RWPE2 (cell line): ENCODE measurements around the gene MIB1.

ENCODE experiments used
- ATAC-seq: fragments of 200-7000 bp; cut with Tn5 transposase; 3 replicates; pipeline ENCODE4 v1.9.1; 2021; ENCODE audit warnings: low read depth
- DNase-seq: peaks from one replicate; pipeline ENCODE4 v3.0.0-alpha.2; 2020; ENCODE audit warnings: low spot score
- H3K27ac ChIP-seq: fragments of 450-650 bp; 2 replicates; pipeline ENCODE4 v1.5.1; 2017; ENCODE audit warnings: mild to moderate bottlenecking; ENCODE audit not compliant: poor library complexity, severe bottlenecking
- H3K27me3 ChIP-seq: fragments of 250-450 bp; sonication (Bioruptor Pico); 2 replicates; pipeline ENCODE4 v1.5.1; 2021; ENCODE audit warnings: mild to moderate bottlenecking, moderate library complexity; ENCODE audit not compliant: insufficient read depth, poor library complexity, severe bottlenecking
- H3K36me3 ChIP-seq: fragments of 250-450 bp; sonication (Bioruptor Pico); 2 replicates; pipeline ENCODE4 v1.5.1; 2020; ENCODE audit warnings: low read depth, mild to moderate bottlenecking, moderate library complexity
- H3K4me1 ChIP-seq: fragments of 250-450 bp; sonication (Bioruptor Pico); 2 replicates; pipeline ENCODE4 v1.5.1; 2021; ENCODE audit warnings: mild to moderate bottlenecking, moderate library complexity; ENCODE audit not compliant: insufficient read depth, poor library complexity, severe bottlenecking
- H3K4me3 ChIP-seq: fragments of 250-450 bp; sonication (Bioruptor Pico); 2 replicates; pipeline ENCODE4 v1.5.1; 2021; ENCODE audit warnings: mild to moderate bottlenecking, moderate library complexity; ENCODE audit not compliant: severe bottlenecking
- H3K9me3 ChIP-seq: fragments of 250-450 bp; sonication (Bioruptor Pico); 2 replicates; pipeline ENCODE4 v1.5.1; 2021; ENCODE audit warnings: mild to moderate bottlenecking, moderate library complexity; ENCODE audit not compliant: severe bottlenecking
- TF ChIP-seq, protein P1 (sequence below): fragments of 450-650 bp; IDR thresholded peaks from one replicate; pipeline ENCODE4 v1.5.1; 2017; ENCODE audit warnings: mild to moderate bottlenecking, moderate library complexity; ENCODE audit not compliant: poor library complexity, severe bottlenecking

Gene MIB1

DNA sequence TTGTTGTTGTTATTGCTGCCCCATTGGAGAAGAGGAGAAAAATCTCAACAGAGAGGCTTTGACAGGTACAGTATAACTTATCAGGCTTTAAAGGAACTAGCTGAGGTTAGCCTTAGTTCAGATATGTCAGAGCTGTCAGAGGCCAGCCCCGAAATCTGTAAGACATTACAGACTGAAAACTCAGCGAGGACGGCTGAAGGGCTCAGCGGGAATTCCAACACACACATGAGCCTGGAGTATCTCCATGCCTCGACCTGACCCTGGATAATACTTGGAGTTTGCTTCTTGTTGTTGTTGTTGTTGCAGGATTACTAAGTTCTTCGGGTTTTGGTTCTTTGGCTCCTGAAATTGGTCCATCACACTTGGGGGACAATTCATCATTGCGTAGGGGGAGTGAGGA lies 166.9 kb downstream of the MIB1 start:
- no peaks in the 10 kb centered on the region for H3K9me3 ChIP-seq
- H3K4me1 ChIP-seq, result no peaks in the 10 kb centered on the region
- TF ChIP-seq, protein P1, sequence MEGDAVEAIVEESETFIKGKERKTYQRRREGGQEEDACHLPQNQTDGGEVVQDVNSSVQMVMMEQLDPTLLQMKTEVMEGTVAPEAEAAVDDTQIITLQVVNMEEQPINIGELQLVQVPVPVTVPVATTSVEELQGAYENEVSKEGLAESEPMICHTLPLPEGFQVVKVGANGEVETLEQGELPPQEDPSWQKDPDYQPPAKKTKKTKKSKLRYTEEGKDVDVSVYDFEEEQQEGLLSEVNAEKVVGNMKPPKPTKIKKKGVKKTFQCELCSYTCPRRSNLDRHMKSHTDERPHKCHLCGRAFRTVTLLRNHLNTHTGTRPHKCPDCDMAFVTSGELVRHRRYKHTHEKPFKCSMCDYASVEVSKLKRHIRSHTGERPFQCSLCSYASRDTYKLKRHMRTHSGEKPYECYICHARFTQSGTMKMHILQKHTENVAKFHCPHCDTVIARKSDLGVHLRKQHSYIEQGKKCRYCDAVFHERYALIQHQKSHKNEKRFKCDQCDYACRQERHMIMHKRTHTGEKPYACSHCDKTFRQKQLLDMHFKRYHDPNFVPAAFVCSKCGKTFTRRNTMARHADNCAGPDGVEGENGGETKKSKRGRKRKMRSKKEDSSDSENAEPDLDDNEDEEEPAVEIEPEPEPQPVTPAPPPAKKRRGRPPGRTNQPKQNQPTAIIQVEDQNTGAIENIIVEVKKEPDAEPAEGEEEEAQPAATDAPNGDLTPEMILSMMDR, result no peak
- H3K4me3 ChIP-seq, result no peak overlapping the region
- H3K27ac ChIP-seq, result no peak overlapping the region
- H3K36me3 ChIP-seq, result no peaks in the 10 kb centered on the region
- DNase-seq (no peak), ATAC-seq (no peak)
- no peaks in the 10 kb centered on the region for H3K27me3 ChIP-seq

DNA sequence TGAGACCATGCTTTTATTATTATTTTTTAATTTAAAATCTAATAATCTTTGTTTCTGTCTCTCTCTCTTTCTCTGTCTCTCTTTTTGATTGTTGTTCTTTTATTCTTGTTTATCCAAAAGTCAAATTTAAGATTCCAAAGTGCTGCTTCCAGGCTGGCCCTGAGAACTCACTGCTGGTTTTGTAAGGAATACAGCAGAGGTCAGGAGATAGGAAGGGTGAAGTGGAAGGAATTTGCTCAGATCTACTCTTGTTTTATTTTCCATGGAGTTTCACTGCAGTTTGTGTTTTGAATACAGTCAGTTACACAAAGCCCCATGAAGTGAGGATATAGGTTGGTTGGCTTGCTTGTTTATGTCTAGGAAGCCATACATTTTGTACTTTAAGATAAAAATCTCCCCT lies 168.1 kb downstream of the MIB1 start:
- Histone ChIP-seq H3K4me3 (no peak overlapping the region), H3K4me1 (no peaks in the 10 kb centered on the region), H3K27ac (no peak overlapping the region), H3K9me3 (no peaks in the 10 kb centered on the region), H3K36me3 (no peaks in the 10 kb centered on the region), H3K27me3 (no peaks in the 10 kb centered on the region)
- ATAC-seq (no peak), DNase-seq (no peak)
- TF ChIP-seq, protein P1, result no peak

DNA sequence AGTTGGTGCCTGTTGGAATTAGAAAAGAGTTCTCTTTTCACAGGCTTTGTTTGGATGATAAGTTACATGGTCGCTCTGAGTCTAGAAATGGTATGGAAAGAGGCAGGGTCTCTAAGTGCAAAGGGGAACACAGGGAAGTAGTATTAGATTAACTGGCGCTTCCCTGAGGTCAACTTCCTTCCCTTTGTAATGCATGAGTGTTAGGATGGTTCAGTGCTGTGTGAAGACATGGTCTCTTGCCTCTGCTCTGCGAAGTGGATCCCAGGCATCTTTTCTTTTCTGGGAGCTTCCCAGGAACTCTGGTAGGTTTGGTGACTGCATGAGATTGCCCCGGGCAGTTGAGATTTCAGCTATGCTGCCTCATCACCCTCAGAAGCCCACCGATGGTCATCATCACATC lies 170.3 kb downstream of the MIB1 start:
- ATAC-seq (no peak), DNase-seq (no peak)
- Histone ChIP-seq H3K9me3 (no peaks in the 10 kb centered on the region), H3K36me3 (no peaks in the 10 kb centered on the region), H3K27me3 (no peaks in the 10 kb centered on the region), H3K27ac (no peak overlapping the region), H3K4me1 (no peaks in the 10 kb centered on the region), H3K4me3 (no peak overlapping the region)
- TF ChIP-seq, protein P1, result no peak

DNA sequence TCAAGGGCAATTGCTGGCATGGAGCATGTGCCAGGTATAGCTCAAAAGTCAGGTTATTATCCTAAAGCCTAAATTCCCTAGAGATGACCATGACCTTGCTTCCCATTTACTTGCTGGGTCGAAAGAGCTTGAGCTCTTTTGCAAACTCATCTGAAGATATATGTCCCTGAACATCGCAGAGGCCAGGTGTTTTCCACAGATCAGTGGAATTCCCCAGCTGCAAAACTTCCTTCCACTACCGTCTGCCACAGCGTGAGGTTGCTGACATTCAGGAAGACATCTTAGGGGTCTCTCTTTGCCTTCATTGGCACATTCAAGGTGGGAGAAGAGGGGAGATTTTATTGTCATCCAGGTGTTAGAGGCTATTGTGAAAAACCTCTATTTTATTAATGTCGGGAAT lies 171.0 kb downstream of the MIB1 start:
- Histone ChIP-seq H3K36me3 (no peaks in the 10 kb centered on the region), H3K27me3 (no peaks in the 10 kb centered on the region), H3K4me1 (no peaks in the 10 kb centered on the region), H3K27ac (no peak overlapping the region), H3K4me3 (no peak overlapping the region), H3K9me3 (no peaks in the 10 kb centered on the region)
- ATAC-seq (no peak), DNase-seq (no peak)
- TF ChIP-seq, protein P1, result no peak

DNA sequence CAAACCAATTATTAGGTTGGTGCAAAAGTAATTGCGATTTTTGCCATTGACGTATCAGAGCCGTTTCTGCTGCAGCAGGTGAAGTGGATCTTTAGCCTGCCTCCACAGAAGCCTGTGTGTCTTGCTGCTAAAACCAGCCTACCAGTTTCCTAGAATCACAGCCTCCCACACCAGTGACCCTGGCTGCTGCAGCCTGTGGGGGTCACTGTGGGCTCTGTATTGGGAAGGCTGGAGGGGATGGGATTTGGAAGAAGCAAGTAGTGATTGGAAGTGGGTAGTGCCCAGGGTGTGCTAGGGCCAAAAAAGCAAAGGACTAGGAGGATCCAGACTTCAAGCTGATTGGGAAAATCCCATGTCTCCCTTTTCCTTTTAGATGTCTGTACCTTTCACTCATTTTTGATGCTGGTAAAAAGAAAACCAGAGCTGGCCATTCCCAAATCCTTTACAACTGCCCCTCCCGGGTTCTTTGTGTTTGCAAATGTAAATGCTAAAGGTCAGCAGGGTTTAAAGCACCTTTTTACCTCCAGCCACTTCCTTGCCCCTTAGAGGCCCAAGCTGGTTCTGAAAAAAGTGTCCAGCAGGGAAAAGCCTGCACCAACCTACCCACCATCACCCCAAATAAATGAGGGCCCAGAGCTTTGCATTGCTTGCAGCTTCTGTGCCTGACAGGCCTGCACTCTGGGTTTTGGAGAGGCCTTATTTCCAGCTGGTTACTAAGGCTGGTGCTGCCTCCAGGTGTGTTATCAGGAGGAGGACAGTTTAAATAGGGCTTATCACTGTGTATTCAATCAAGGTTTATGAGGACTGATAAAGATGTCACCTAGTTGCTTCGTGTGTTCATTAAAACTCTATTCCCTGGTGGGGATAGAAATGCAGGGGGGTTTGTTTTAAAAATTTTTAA lies 172.0 kb downstream of the MIB1 start:
- H3K27ac ChIP-seq, result no peak overlapping the region
- TF ChIP-seq, protein P1, result no peak
- DNase-seq, result no peak

More for the DNA sequence above, 172.0 kb downstream of the MIB1 start:
- Histone ChIP-seq H3K4me1 (no peaks in the 10 kb centered on the region), H3K4me3 (no peak overlapping the region), H3K9me3 (peaks cover 4% of the 10 kb centered on the region), H3K36me3 (no peaks in the 10 kb centered on the region), H3K27me3 (no peaks in the 10 kb centered on the region)
- ATAC-seq, result 0 out of 3 replicates have a peak, but pooled peaks have one; percentile 29
